SK-N-MC (cell line): Measurements from ENCODE around the gene ZNF93.
"Not testable (repeated sequence)": the region's sequence is repeated elsewhere in the genome, so short reads cannot be mapped to it uniquely, and the experiment has no call there.

Source experiments
- DNase-seq: peaks from one replicate; pipeline ENCODE4 v3.0.0-alpha.2; 2011; ENCODE audit warnings: low read depth, low spot score
- H3K27ac ChIP-seq: fragments of 200-600 bp; sonication (generic); 2 replicates; pipeline ENCODE4 v1.5.1; 2016; ENCODE audit warnings: mixed run types
- H3K36me3 ChIP-seq: fragments of 200-600 bp; sonication (generic); 2 replicates; pipeline ENCODE4 v1.6.1; 2017; ENCODE audit warnings: antibody characterized with exemption, low read length, mixed read lengths; ENCODE audit not compliant: insufficient read depth
- H3K4me3 ChIP-seq: fragments of 200-600 bp; sonication (generic); 2 replicates; pipeline ENCODE4 v1.5.1; 2016
- H3K9ac ChIP-seq: fragments of 200-600 bp; sonication (generic); 2 replicates; pipeline ENCODE4 v1.8.0; 2017; ENCODE audit warnings: mixed run types, mixed read lengths; ENCODE audit not compliant: insufficient read length
- H3K9me3 ChIP-seq: fragments of 200-600 bp; sonication (generic); 2 replicates; pipeline ENCODE4 v1.6.1; 2017; ENCODE audit warnings: low read depth, mild to moderate bottlenecking, antibody characterized with exemption, low read length, moderate library complexity, mixed read lengths
- EZH2 ChIP-seq: fragments of 200-600 bp; sonication (generic); IDR thresholded peaks from one replicate; pipeline ENCODE4 v1.6.1; 2017; ENCODE audit warnings: antibody characterized with exemption
- FOXP2 ChIP-seq: optimal IDR thresholded peaks from 2 replicates; pipeline ENCODE3; 2011; ENCODE audit warnings: mild to moderate bottlenecking, moderate library complexity; ENCODE audit not compliant: insufficient read depth; ENCODE audit errors: extremely low read length, control extremely low read depth
- POLR2AphosphoS5 ChIP-seq: IDR thresholded peaks from 2 replicates; pipeline ENCODE4 v1.6.1; 2012; ENCODE audit warnings: mild to moderate bottlenecking, low read depth, low read length, borderline replicate concordance

Gene ZNF93

DNA sequence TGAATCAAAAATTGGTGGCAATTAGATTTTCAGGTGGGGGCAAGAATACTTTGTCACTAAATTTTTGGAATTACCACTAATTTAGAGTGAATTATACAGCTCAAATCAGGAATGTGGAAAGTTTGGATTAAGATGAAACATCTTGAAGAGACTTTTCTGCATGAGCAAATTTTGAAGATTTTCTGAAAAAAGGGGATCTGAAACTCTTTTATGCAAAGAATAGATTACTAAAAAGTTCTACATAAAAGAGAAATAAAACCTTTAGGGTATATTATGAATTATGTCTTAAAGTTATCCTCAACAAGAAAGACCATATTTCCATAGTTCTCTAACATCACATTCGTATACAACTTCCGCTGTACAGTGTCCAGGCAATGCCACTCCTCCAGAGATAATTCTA, 36.7 kb downstream of the ZNF93 start:
- H3K27ac ChIP-seq, result no peak overlapping the region
- H3K9me3 ChIP-seq, result peaks cover 6% of the 10 kb centered on the region; the same call in 1 of the 2 replicates
- H3K9ac ChIP-seq, result no peak overlapping the region
- TF ChIP-seq POLR2AphosphoS5, result no peak
- no peak for TF ChIP-seq FOXP2
- no peak for TF ChIP-seq EZH2
- H3K36me3 ChIP-seq, result no peaks in the 10 kb centered on the region
- no peak overlapping the region for H3K4me3 ChIP-seq
- no peak for DNase-seq

DNA sequence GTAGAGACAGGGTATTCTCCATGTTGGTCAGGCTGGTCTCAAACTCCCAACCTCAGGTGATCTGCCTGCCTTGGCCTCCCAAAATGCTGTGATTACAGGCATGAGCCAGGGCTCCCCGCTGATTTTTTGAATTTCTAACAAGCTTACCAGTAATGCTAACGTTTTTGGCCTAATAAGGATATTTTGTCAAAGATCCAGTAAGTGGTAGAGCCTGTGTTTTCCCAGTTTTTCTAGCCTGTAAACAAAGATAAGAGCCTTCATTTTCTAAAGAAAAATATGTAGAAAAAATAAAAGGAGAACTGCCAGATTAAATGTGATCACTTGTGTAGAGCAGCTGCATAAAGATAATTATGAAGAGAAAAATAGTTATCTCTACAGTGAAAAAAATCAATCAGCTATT, 37.7 kb downstream of the ZNF93 start:
- Histone ChIP-seq H3K9ac (no peak overlapping the region), H3K36me3 (no peaks in the 10 kb centered on the region), H3K9me3 (no peaks in the 10 kb centered on the region), H3K4me3 (no peak overlapping the region), H3K27ac (no peak overlapping the region)
- DNase-seq, result no peak
- TF ChIP-seq POLR2AphosphoS5, result no peak
- TF ChIP-seq EZH2, result no peak
- no peak for TF ChIP-seq FOXP2

DNA sequence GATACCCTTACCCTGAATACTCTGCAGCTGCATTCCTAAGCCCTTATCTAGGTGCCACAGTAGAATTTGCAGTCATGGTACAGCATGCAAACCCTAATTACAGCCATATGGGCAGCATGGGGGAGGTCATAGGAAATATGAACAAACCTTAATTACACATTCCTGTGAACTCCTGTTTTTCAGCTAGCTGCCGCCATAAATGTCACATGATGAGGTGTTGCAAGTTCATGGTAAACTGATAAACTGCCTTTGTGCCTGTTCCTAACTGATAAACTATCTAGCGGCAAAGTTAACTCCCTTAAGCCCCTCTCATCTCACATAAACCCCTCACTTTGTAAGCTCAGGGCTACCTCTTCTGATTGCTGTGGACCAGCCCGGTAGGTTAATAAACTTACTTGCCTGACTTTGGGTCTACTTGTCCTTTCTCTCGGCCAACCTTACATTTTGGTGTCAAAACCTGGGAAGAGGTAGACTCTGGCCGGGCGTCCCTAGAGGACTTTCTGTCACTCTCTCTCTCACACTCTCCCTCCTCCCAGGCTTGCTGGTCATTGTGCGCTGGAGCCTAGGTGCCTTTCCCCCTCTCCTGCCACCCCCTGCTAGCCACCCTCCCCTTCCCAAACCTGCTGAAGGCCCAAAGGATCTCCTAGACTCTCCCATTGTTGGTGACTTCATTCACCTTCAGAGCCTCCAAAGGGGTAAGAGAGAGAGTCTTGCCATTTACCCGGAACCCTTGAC, 43.3 kb downstream of the ZNF93 start:
- no peaks in the 10 kb centered on the region for H3K36me3 ChIP-seq
- H3K4me3 ChIP-seq, result no peak overlapping the region
- no peak overlapping the region for H3K27ac ChIP-seq
- DNase-seq, result no peak
- no peak overlapping the region for H3K9ac ChIP-seq
- TF ChIP-seq POLR2AphosphoS5 (no peak), EZH2 (no peak), FOXP2 (no peak)
- no peaks in the 10 kb centered on the region for H3K9me3 ChIP-seq

DNA sequence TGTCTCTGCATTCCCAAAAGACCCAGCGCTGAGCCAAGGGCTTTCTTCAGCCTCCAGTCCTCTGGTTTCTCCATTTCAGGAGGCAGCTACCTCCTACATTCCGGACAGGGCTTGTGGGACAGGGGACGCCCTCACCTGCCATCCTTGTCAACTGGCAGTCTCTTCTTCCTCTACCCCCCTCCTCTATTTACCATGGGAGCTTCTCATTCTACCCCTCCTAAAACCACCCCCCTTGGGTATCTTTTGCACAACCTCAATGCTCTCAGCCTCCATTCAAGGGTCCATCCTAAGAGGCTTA, 43.8 kb downstream of the ZNF93 start:
- no peak for DNase-seq
- TF ChIP-seq POLR2AphosphoS5 (no peak), EZH2 (no peak), FOXP2 (no peak)
- H3K9me3 ChIP-seq, result no peaks in the 10 kb centered on the region
- no peak overlapping the region for H3K4me3 ChIP-seq
- no peaks in the 10 kb centered on the region for H3K36me3 ChIP-seq
- H3K27ac ChIP-seq, result no peak overlapping the region
- no peak overlapping the region for H3K9ac ChIP-seq

- H3K4me3 ChIP-seq, result no peak overlapping the region
- H3K36me3 ChIP-seq, result no peaks in the 10 kb centered on the region
- TF ChIP-seq EZH2 (no peak), FOXP2 (no peak), POLR2AphosphoS5 (no peak)
- H3K27ac ChIP-seq, result no peak overlapping the region
- DNase-seq, result no peak
- H3K9ac ChIP-seq, result no peak overlapping the region
- no peaks in the 10 kb centered on the region for H3K9me3 ChIP-seq
Observed at GRCh38 chr19:19946226-19946625, 45.5 kb downstream of the ZNF93 start.

DNA sequence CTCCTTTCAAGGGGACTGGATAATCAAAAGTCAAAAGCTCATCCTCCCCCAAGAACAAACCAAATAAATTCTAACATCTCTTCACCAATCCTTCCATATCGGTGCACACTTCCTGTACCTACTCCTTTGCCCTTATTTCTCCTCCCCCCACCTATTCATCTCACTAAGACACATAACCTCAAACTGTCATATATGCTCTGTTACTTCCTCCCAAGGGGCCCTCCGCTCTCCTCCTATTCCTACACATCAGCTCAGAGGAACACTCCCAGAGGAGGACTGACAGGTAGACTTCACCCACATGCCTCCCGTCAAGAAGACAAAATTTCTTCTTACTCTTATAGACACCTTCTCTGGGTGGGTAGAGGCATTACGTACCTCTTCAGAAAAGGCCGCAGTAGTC, 48.1 kb downstream of the ZNF93 start:
- H3K9me3 ChIP-seq, result no peaks in the 10 kb centered on the region
- no peak overlapping the region for H3K27ac ChIP-seq
- no peak overlapping the region for H3K4me3 ChIP-seq
- no peak overlapping the region for H3K9ac ChIP-seq
- H3K36me3 ChIP-seq, result no peaks in the 10 kb centered on the region
- DNase-seq, result no peak
- TF ChIP-seq POLR2AphosphoS5 (no peak), FOXP2 (no peak), EZH2 (no peak)

DNA sequence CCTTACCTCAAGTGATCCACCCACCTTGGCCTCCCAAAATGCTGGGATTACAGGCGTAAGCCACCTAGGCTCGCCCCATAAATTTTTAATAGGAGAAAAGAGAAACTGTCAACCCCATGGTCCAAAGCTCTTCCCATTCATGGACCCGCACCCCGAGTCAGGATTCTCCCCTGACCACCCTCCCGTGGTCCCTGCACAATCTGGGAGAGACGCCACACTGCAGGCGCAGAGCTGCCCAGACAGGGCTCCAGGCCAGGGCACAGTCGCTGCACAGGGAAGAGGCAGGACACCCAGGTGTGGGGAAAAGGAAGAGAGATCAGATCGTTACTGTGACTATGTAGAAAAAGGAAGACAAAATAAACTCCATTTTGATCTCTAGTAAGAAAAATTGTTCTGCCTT, 54.5 kb downstream of the ZNF93 start:
- no peak for DNase-seq
- no peak overlapping the region for H3K9ac ChIP-seq
- TF ChIP-seq POLR2AphosphoS5 (no peak), FOXP2 (no peak), EZH2 (no peak)
- H3K9me3 ChIP-seq, result no peaks in the 10 kb centered on the region
- H3K4me3 ChIP-seq, result no peak overlapping the region
- no peak overlapping the region for H3K27ac ChIP-seq
- H3K36me3 ChIP-seq, result no peaks in the 10 kb centered on the region

GRCh38 chr19:19956434-19957075, 55.8 kb downstream of the ZNF93 start:
- H3K9me3 ChIP-seq, result no peaks in the 10 kb centered on the region
- no peaks in the 10 kb centered on the region for H3K36me3 ChIP-seq
- no peak overlapping the region for H3K4me3 ChIP-seq
- DNase-seq, result no peak
- H3K9ac ChIP-seq, result no peak overlapping the region
- no peak overlapping the region for H3K27ac ChIP-seq
- TF ChIP-seq POLR2AphosphoS5, result no peak
- TF ChIP-seq FOXP2, result no peak
- no peak for TF ChIP-seq EZH2

- H3K36me3 ChIP-seq, H3K4me3 ChIP-seq, H3K9ac ChIP-seq, DNase-seq, H3K27ac ChIP-seq, H3K9me3 ChIP-seq: not testable (repeated sequence)
Observed at GRCh38 chr19:19957766-19958165, 57.0 kb downstream of the ZNF93 start.

- H3K9ac ChIP-seq, H3K4me3 ChIP-seq, H3K27ac ChIP-seq, H3K9me3 ChIP-seq, DNase-seq, H3K36me3 ChIP-seq: not testable (repeated sequence)
Observed at GRCh38 chr19:19959151-19959799, 58.5 kb downstream of the ZNF93 start.
